ENCODE data around the gene NUDT15. TPM values are rescaled to one million over a fixed set of nuclear protein-coding genes. Genes with fewer than 3 reads are reported as not detected.

NUDT15 gene
- total RNA-seq, 4 donors from 2014 or later, result 6.8 to 13.3 (median 10.5) TPM

- intact Hi-C loops (cut with DNase I; ENCODE audit: low total_unique reads), result no loop called here
- no peak for DNase-seq (ENCODE audit: low spot score in 2 of 2)
- TF ChIP-seq POLR2A (IDR thresholded peaks at IDR 0.05), result no peak
- no peak for TF ChIP-seq CTCF (IDR thresholded peaks at IDR 0.05)
- no peak overlapping the region for H3K4me3 ChIP-seq (ENCODE audit: low read depth, poor library complexity, severe bottlenecking)
- 25% methylated on average over 1 of the region's 1 CpG for WGBS, 2 donors
These were observed 28.2 kb upstream of the NUDT15 start for GRCh38 chr13:48009284-48009683.

GRCh38 chr13:48010698-48011097 lies 26.8 kb upstream of the NUDT15 start:
- no peak for DNase-seq (ENCODE audit: low spot score in 2 of 2)
- H3K4me3 ChIP-seq (ENCODE audit: low read depth, poor library complexity, severe bottlenecking), result no peak overlapping the region
- no peak for TF ChIP-seq POLR2A (IDR thresholded peaks at IDR 0.05)
- no peak for TF ChIP-seq CTCF (IDR thresholded peaks at IDR 0.05)
- 73 to 92% methylated on average over 3 to 4 of the region's 4 CpGs for WGBS, 2 donors
- intact Hi-C loops (cut with DNase I; ENCODE audit: low total_unique reads), result no loop called here

GRCh38 chr13:48012668-48013067 lies 24.9 kb upstream of the NUDT15 start:
- no peak for DNase-seq (ENCODE audit: low spot score in 2 of 2)
- intact Hi-C loops (cut with DNase I; ENCODE audit: low total_unique reads), result no loop called here
- 100% methylated on average over 1 of the region's 1 CpG for WGBS, 2 donors
- no peak overlapping the region for H3K4me3 ChIP-seq (ENCODE audit: low read depth, poor library complexity, severe bottlenecking)
- no peak for TF ChIP-seq CTCF (IDR thresholded peaks at IDR 0.05)
- TF ChIP-seq POLR2A (IDR thresholded peaks at IDR 0.05), result no peak

- no peak for DNase-seq (ENCODE audit: low spot score in 2 of 2)
- intact Hi-C loops (cut with DNase I; ENCODE audit: low total_unique reads), result no loop called here
- TF ChIP-seq POLR2A (IDR thresholded peaks at IDR 0.05) (no peak), CTCF (IDR thresholded peaks at IDR 0.05) (no peak)
- WGBS, 2 donors, result 75 to 80% methylated on average over 2 of the region's 2 CpGs
- no peak overlapping the region for H3K4me3 ChIP-seq (ENCODE audit: low read depth, poor library complexity, severe bottlenecking)
These were observed 23.2 kb upstream of the NUDT15 start for GRCh38 chr13:48014359-48014758.

GRCh38 chr13:48018637-48019036 lies 18.9 kb upstream of the NUDT15 start:
- intact Hi-C loops (cut with DNase I; ENCODE audit: low total_unique reads), result no loop called here
- H3K4me3 ChIP-seq (ENCODE audit: low read depth, poor library complexity, severe bottlenecking), result no peak overlapping the region
- no peak for DNase-seq (ENCODE audit: low spot score in 2 of 2)
- no peak for TF ChIP-seq CTCF (IDR thresholded peaks at IDR 0.05)
- TF ChIP-seq POLR2A (IDR thresholded peaks at IDR 0.05), result no peak
- 96 to 99% methylated on average over 2 of the region's 2 CpGs for WGBS, 2 donors

- no peak for TF ChIP-seq CTCF (IDR thresholded peaks at IDR 0.05)
- TF ChIP-seq POLR2A (IDR thresholded peaks at IDR 0.05), result no peak
- WGBS, 2 donors, result 93 to 97% methylated on average over 1 of the region's 1 CpG
- intact Hi-C loops (cut with DNase I; ENCODE audit: low total_unique reads), result no loop called here
- no peak for DNase-seq (ENCODE audit: low spot score in 2 of 2)
- no peak overlapping the region for H3K4me3 ChIP-seq (ENCODE audit: low read depth, poor library complexity, severe bottlenecking)
These were observed 17.7 kb upstream of the NUDT15 start for GRCh38 chr13:48019796-48020195.
